Measurements from ENCODE around the gene GUCD1. TPM values are rescaled to one million over a fixed set of nuclear protein-coding genes. Genes with fewer than 3 reads are reported as not detected.

The GUCD1 gene
- total and polyA plus RNA-seq, 2 of the 8 experiments (the other 6 are each of a cell fraction or from before 2014, with no cell fraction given) = 85.2 to 128 TPM

- Histone ChIP-seq H3K9me3 (ENCODE audit: insufficient read depth in 2 of 2, low read depth in 1 of 2, low read length in 1 of 2) (no peaks in the 10 kb centered on the region), H4K91ac (replicated peaks; ENCODE audit: insufficient read length, low read length) (no peak overlapping the region), H2AK5ac (ENCODE audit: low read depth, low read length) (no peak overlapping the region), H2BK5ac (ENCODE audit: low read depth, low read length) (no peak overlapping the region; the same call in 1 of the 2 replicates), H3K36me3 (ENCODE audit: control insufficient read depth in 2 of 4, insufficient read depth in 4 of 4, low read length in 3 of 4) (peaks cover 26 to 57% (median 41%) of the 10 kb centered on the region in 4 experiments), H4K20me1 (replicated peaks in 1 of 2; ENCODE audit: control insufficient read depth in 1 of 2, insufficient read depth in 2 of 2, low read length in 2 of 2) (peaks cover 0 to 13% of the 10 kb centered on the region in 2 experiments), H3K4me3 (ENCODE audit: extremely low read depth in 1 of 4, insufficient read depth in 2 of 4, low read depth in 3 of 4, low read length in 4 of 4) (no peak overlapping the region), H3K9ac (replicated peaks in 1 of 4; ENCODE audit: extremely low read depth in 1 of 4, low read depth in 3 of 4, low read length in 3 of 4) (no peak overlapping the region), H2BK120ac (replicated peaks; ENCODE audit: low read depth, low read length) (no peak overlapping the region), H3K27ac (ENCODE audit: low read depth, low read length) (no peak overlapping the region), H2BK12ac (ENCODE audit: low read depth, low read length) (no peak overlapping the region), H3K27me3 (replicated peaks in 1 of 4; ENCODE audit: control insufficient read depth in 3 of 4, extremely low read depth in 1 of 4, insufficient read depth in 3 of 4, low read length in 3 of 4) (no peaks in the 10 kb centered on the region), H3K4me2 (ENCODE audit: insufficient read depth in 1 of 2, low read depth in 2 of 2, low read length in 2 of 2) (no peak overlapping the region), H2BK15ac (ENCODE audit: low read length) (no peak overlapping the region), H3K23ac (ENCODE audit: insufficient read length) (no peak overlapping the region), H3K4me1 (replicated peaks in 1 of 4; ENCODE audit: control insufficient read depth in 3 of 4, insufficient read depth in 4 of 4, low read length in 3 of 4) (no peaks in the 10 kb centered on the region), H2BK20ac (ENCODE audit: low read length) (no peak overlapping the region), H3K79me1 (ENCODE audit: low read depth, low read length) (no peaks in the 10 kb centered on the region), H4K5ac (ENCODE audit: insufficient read length, low read depth, low read length) (no peak overlapping the region), H2AFZ (ENCODE audit: low read length) (no peak overlapping the region), H3K18ac (ENCODE audit: extremely low read depth, low read length) (no peak overlapping the region), H3K14ac (ENCODE audit: insufficient read length) (no peak overlapping the region), H4K8ac (ENCODE audit: extremely low read depth, insufficient read depth, low read length) (no peak overlapping the region), H3K4ac (replicated peaks; ENCODE audit: insufficient read length, low read depth, low read length) (no peak overlapping the region), H3K23me2 (ENCODE audit: low read depth, low read length) (no peaks in the 10 kb centered on the region), H3K56ac (replicated peaks; ENCODE audit: insufficient read length, low read depth, low read length) (no peak overlapping the region), H3K79me2 (ENCODE audit: control insufficient read depth in 1 of 2, insufficient read depth in 2 of 2, low read length in 2 of 2) (no peaks in the 10 kb centered on the region)
- FAIRE-seq (no peak), DNase-seq (ENCODE audit: low read depth in 1 of 2, low spot score in 2 of 2) (no peak)
- CTCF ChIA-PET (ENCODE audit: partially characterized antibody) = interaction anchor here (0.7 kb wide), 1 partner anchor 122 kb away, joined by 5 read pairs; no protein-coding TSS in a partner anchor
- 98% methylated on average over 11 of the region's 11 CpGs; no CpG with 5 or more reads in 1 of the 2 experiments for WGBS, 2 experiments (ENCODE audit: extremely low coverage in 1 of 2, insufficient coverage in 1 of 2, insufficient read length in 1 of 2, insufficient replicate concordance in 2 of 2, low coverage in 1 of 2, low lambda C conversion rate in 2 of 2, missing lambda C conversion rate in 1 of 2)
- TF ChIP-seq SIX5 (IDR thresholded peaks at IDR 0.05; ENCODE audit: low read depth, low read length) (no peak), SIN3A (conservative IDR thresholded peaks at IDR 0.05 in 1 of 2, IDR thresholded peaks at IDR 0.05 in 1 of 2; ENCODE audit: low read depth in 1 of 2, low read length in 2 of 2) (no peak), TAF1 (IDR thresholded peaks at IDR 0.05; ENCODE audit: low read depth, low read length) (no peak), GTF2F1 (IDR thresholded peaks at IDR 0.05; ENCODE audit: borderline replicate concordance, low read depth, low read length) (no peak), SP1 (IDR thresholded peaks at IDR 0.05; ENCODE audit: low read depth, low read length) (no peak)
- POLR2A ChIA-PET (ENCODE audit: partially characterized antibody) = interaction anchor here (1.0 to 1.4 kb wide), 3 partner anchors 11 to 34 kb away, joined by 3 to 7 read pairs (median 4); partner anchors contain the start of gene GUCD1
Observed at GRCh38 chr22:24543679-24544243, 11.2 kb downstream of the GUCD1 start.
